ENCODE data around the gene CCL3.
A peak's percentile ranks its signal among the peaks of the same experiment; 100 is the strongest.
"Not testable (repeated sequence)": the region's sequence is repeated elsewhere in the genome, so short reads cannot be mapped to it uniquely, and the experiment has no call there.

The CCL3 gene

GRCh38 chr17:36086791-36087190 is 3.2 kb downstream of the CCL3 start:
- no peak for DNase-seq (ENCODE audit: low read depth in 2 of 2)

- DNase-seq (ENCODE audit: low read depth in 2 of 2): no peak
Observed at GRCh38 chr17:36085765-36086164, 4.2 kb downstream of the CCL3 start.

GRCh38 chr17:36083691-36084090 is 6.3 kb downstream of the CCL3 start:
- DNase-seq (ENCODE audit: low read depth in 2 of 2): not testable (repeated sequence)

GRCh38 chr17:36082482-36083120 is 7.3 kb downstream of the CCL3 start:
- peak; percentile 38 to 58 for DNase-seq (ENCODE audit: low read depth in 2 of 2)

- not testable (repeated sequence) for DNase-seq (ENCODE audit: low read depth in 2 of 2)
Observed at GRCh38 chr17:36081681-36082471, 8.1 kb downstream of the CCL3 start.

- no peak for DNase-seq (ENCODE audit: low read depth in 2 of 2)
Observed at GRCh38 chr17:36074365-36074764, 15.6 kb downstream of the CCL3 start.

GRCh38 chr17:36072431-36073121 is 17.4 kb downstream of the CCL3 start:
- DNase-seq (ENCODE audit: low read depth in 2 of 2): peak; percentile 39 to 41

GRCh38 chr17:36071751-36072150 is 18.2 kb downstream of the CCL3 start:
- DNase-seq (ENCODE audit: low read depth in 2 of 2): no peak

GRCh38 chr17:36070427-36070826 is 19.5 kb downstream of the CCL3 start:
- no peak for DNase-seq (ENCODE audit: low read depth in 2 of 2)

- DNase-seq (ENCODE audit: low read depth in 2 of 2): no peak
Observed at GRCh38 chr17:36069136-36069535, 20.8 kb downstream of the CCL3 start.

GRCh38 chr17:36068524-36068923 is 21.4 kb downstream of the CCL3 start:
- DNase-seq (ENCODE audit: low read depth in 2 of 2): no peak

- DNase-seq (ENCODE audit: low read depth in 2 of 2): no peak
Observed at GRCh38 chr17:36066365-36066985, 23.5 kb downstream of the CCL3 start.

- DNase-seq (ENCODE audit: low read depth in 2 of 2): no peak
Observed at GRCh38 chr17:36063786-36064541, 26.0 kb downstream of the CCL3 start, which contains the start of gene CCL18. CCL18 (plus strand) TSS chr17:36064272; CDS start chr17:36064343, 71 bp downstream.

GRCh38 chr17:36060816-36061215 is 29.1 kb downstream of the CCL3 start:
- DNase-seq (ENCODE audit: low read depth in 2 of 2): no peak

- DNase-seq (ENCODE audit: low read depth in 2 of 2): no peak
Observed at GRCh38 chr17:36059406-36059805, 30.5 kb downstream of the CCL3 start.

GRCh38 chr17:36057911-36058310 is 32.0 kb downstream of the CCL3 start:
- no peak for DNase-seq (ENCODE audit: low read depth in 2 of 2)

- no peak for DNase-seq (ENCODE audit: low read depth in 2 of 2)
Observed at GRCh38 chr17:36055921-36056520, 33.9 kb downstream of the CCL3 start.

GRCh38 chr17:36055171-36055570 is 34.8 kb downstream of the CCL3 start:
- DNase-seq (ENCODE audit: low read depth in 2 of 2): no peak

GRCh38 chr17:36049643-36050042 is 40.3 kb downstream of the CCL3 start:
- no peak for DNase-seq (ENCODE audit: low read depth in 2 of 2)

GRCh38 chr17:36048066-36048465 is 41.9 kb downstream of the CCL3 start:
- no peak for DNase-seq (ENCODE audit: low read depth in 2 of 2)
